ENCODE measurements around the gene TPCN2. TPM values are rescaled to one million over a fixed set of nuclear protein-coding genes. Genes with fewer than 3 reads are reported as not detected.

The TPCN2 gene
- total RNA-seq, 1 donor from 2014 or later, result 4.5 TPM

GRCh38 chr11:69172674-69173073 lies 123.9 kb downstream of the TPCN2 start:
- no peak for TF ChIP-seq CTCF (IDR thresholded peaks at IDR 0.05; ENCODE audit: insufficient read depth, low read length, severe bottlenecking)
- H3K4me3 ChIP-seq (ENCODE audit: low read depth, low read length), result no peak overlapping the region
- no peaks in the 10 kb centered on the region for H3K27me3 ChIP-seq (ENCODE audit: control insufficient read depth, insufficient read depth, low read length)
- peak; percentile 13 for FAIRE-seq
- no peaks in the 10 kb centered on the region for H3K36me3 ChIP-seq (ENCODE audit: control insufficient read depth, insufficient read depth, low read length)
- DNase-seq (ENCODE audit: low read depth), result peak; percentile 20

- TF ChIP-seq CTCF (IDR thresholded peaks at IDR 0.05; ENCODE audit: insufficient read depth, low read length, severe bottlenecking), result no peak
- FAIRE-seq (no peak), DNase-seq (ENCODE audit: low read depth) (no peak)
- Histone ChIP-seq H3K27me3 (ENCODE audit: control insufficient read depth, insufficient read depth, low read length) (no peaks in the 10 kb centered on the region), H3K36me3 (ENCODE audit: control insufficient read depth, insufficient read depth, low read length) (no peaks in the 10 kb centered on the region), H3K4me3 (ENCODE audit: low read depth, low read length) (no peak overlapping the region)
Observed at GRCh38 chr11:69173331-69173730, 124.6 kb downstream of the TPCN2 start.

GRCh38 chr11:69173925-69174581 lies 125.3 kb downstream of the TPCN2 start:
- peak; percentile 85 for DNase-seq (ENCODE audit: low read depth)
- H3K4me3 ChIP-seq (ENCODE audit: low read depth, low read length), result no peak overlapping the region
- no peak for FAIRE-seq
- H3K36me3 ChIP-seq (ENCODE audit: control insufficient read depth, insufficient read depth, low read length), result no peaks in the 10 kb centered on the region
- H3K27me3 ChIP-seq (ENCODE audit: control insufficient read depth, insufficient read depth, low read length), result no peaks in the 10 kb centered on the region
- no peak for TF ChIP-seq CTCF (IDR thresholded peaks at IDR 0.05; ENCODE audit: insufficient read depth, low read length, severe bottlenecking)

- no peak for TF ChIP-seq CTCF (IDR thresholded peaks at IDR 0.05; ENCODE audit: insufficient read depth, low read length, severe bottlenecking)
- FAIRE-seq (peak; percentile 18), DNase-seq (ENCODE audit: low read depth) (no peak)
- Histone ChIP-seq H3K36me3 (ENCODE audit: control insufficient read depth, insufficient read depth, low read length) (no peaks in the 10 kb centered on the region), H3K4me3 (ENCODE audit: low read depth, low read length) (no peak overlapping the region), H3K27me3 (ENCODE audit: control insufficient read depth, insufficient read depth, low read length) (no peaks in the 10 kb centered on the region)
Observed at GRCh38 chr11:69174841-69175240, 126.1 kb downstream of the TPCN2 start.

GRCh38 chr11:69178819-69179482 lies 130.2 kb downstream of the TPCN2 start:
- no peaks in the 10 kb centered on the region for H3K27me3 ChIP-seq (ENCODE audit: control insufficient read depth, insufficient read depth, low read length)
- no peak for TF ChIP-seq CTCF (IDR thresholded peaks at IDR 0.05; ENCODE audit: insufficient read depth, low read length, severe bottlenecking)
- no peaks in the 10 kb centered on the region for H3K36me3 ChIP-seq (ENCODE audit: control insufficient read depth, insufficient read depth, low read length)
- no peak overlapping the region for H3K4me3 ChIP-seq (ENCODE audit: low read depth, low read length)
- FAIRE-seq (no peak), DNase-seq (ENCODE audit: low read depth) (no peak)

Data from bronchial epithelial cell (primary cell).